ENCODE data around the gene MATK.
"Not testable (repeated sequence)": the region's sequence is repeated elsewhere in the genome, so short reads cannot be mapped to it uniquely, and the experiment has no call there.

MATK gene

GRCh38 chr19:3818918-3819317 lies 32.7 kb upstream of the MATK start:
- no peak for TF ChIP-seq EZH2 (IDR thresholded peaks at IDR 0.05)
- TF ChIP-seq POLR2AphosphoS5 (IDR thresholded peaks at IDR 0.05; ENCODE audit: borderline replicate concordance, low read depth, low read length) = no peak
- TF ChIP-seq FOXP2 (optimal IDR thresholded peaks at IDR 0.05; ENCODE audit: control extremely low read depth, extremely low read length, insufficient read depth) = no peak
- Histone ChIP-seq H3K4me3 (no peak overlapping the region), H3K9me3 (ENCODE audit: low read depth, low read length) (no peaks in the 10 kb centered on the region), H3K36me3 (ENCODE audit: insufficient read depth, low read length) (no peaks in the 10 kb centered on the region), H3K27ac (no peak overlapping the region), H3K9ac (ENCODE audit: insufficient read length) (no peak overlapping the region)
- no peak for DNase-seq (ENCODE audit: low read depth, low spot score)

GRCh38 chr19:3818466-3818865 lies 32.3 kb upstream of the MATK start:
- no peaks in the 10 kb centered on the region for H3K36me3 ChIP-seq (ENCODE audit: insufficient read depth, low read length)
- H3K9me3 ChIP-seq (ENCODE audit: low read depth, low read length) = no peaks in the 10 kb centered on the region
- no peak for TF ChIP-seq FOXP2 (optimal IDR thresholded peaks at IDR 0.05; ENCODE audit: control extremely low read depth, extremely low read length, insufficient read depth)
- no peak for TF ChIP-seq EZH2 (IDR thresholded peaks at IDR 0.05)
- no peak for TF ChIP-seq POLR2AphosphoS5 (IDR thresholded peaks at IDR 0.05; ENCODE audit: borderline replicate concordance, low read depth, low read length)
- H3K4me3 ChIP-seq = no peak overlapping the region
- no peak overlapping the region for H3K27ac ChIP-seq
- DNase-seq (ENCODE audit: low read depth, low spot score) = no peak
- H3K9ac ChIP-seq (ENCODE audit: insufficient read length) = no peak overlapping the region

- H3K36me3 ChIP-seq (ENCODE audit: insufficient read depth, low read length) = no peaks in the 10 kb centered on the region
- H3K9ac ChIP-seq (ENCODE audit: insufficient read length) = no peak overlapping the region
Observed at GRCh38 chr19:3817761-3818160, 31.6 kb upstream of the MATK start.

GRCh38 chr19:3816566-3817218 lies 30.5 kb upstream of the MATK start:
- Histone ChIP-seq H3K4me3 (no peak overlapping the region), H3K9me3 (ENCODE audit: low read depth, low read length) (no peaks in the 10 kb centered on the region), H3K27ac (no peak overlapping the region), H3K36me3 (ENCODE audit: insufficient read depth, low read length) (no peaks in the 10 kb centered on the region), H3K9ac (ENCODE audit: insufficient read length) (no peak overlapping the region)
- TF ChIP-seq EZH2 (IDR thresholded peaks at IDR 0.05) (no peak), FOXP2 (optimal IDR thresholded peaks at IDR 0.05; ENCODE audit: control extremely low read depth, extremely low read length, insufficient read depth) (no peak), POLR2AphosphoS5 (IDR thresholded peaks at IDR 0.05; ENCODE audit: borderline replicate concordance, low read depth, low read length) (no peak)
- no peak for DNase-seq (ENCODE audit: low read depth, low spot score)

More at GRCh38 chr19:3817761-3818160, 31.6 kb upstream of the MATK start:
- TF ChIP-seq EZH2 (IDR thresholded peaks at IDR 0.05) = no peak
- no peak for TF ChIP-seq FOXP2 (optimal IDR thresholded peaks at IDR 0.05; ENCODE audit: control extremely low read depth, extremely low read length, insufficient read depth)
- no peak for TF ChIP-seq POLR2AphosphoS5 (IDR thresholded peaks at IDR 0.05; ENCODE audit: borderline replicate concordance, low read depth, low read length)
- H3K4me3 ChIP-seq = no peak overlapping the region
- no peak overlapping the region for H3K27ac ChIP-seq
- no peaks in the 10 kb centered on the region for H3K9me3 ChIP-seq (ENCODE audit: low read depth, low read length)
- DNase-seq (ENCODE audit: low read depth, low spot score) = no peak

- DNase-seq (ENCODE audit: low read depth, low spot score); H3K36me3 ChIP-seq (ENCODE audit: insufficient read depth, low read length); H3K9me3 ChIP-seq (ENCODE audit: low read depth, low read length); H3K4me3 ChIP-seq; H3K9ac ChIP-seq (ENCODE audit: insufficient read length); H3K27ac ChIP-seq: not testable (repeated sequence)
Observed at GRCh38 chr19:3816148-3816547, 30.0 kb upstream of the MATK start.

GRCh38 chr19:3814648-3815047 lies 28.5 kb upstream of the MATK start:
- no peak overlapping the region for H3K27ac ChIP-seq
- H3K9ac ChIP-seq (ENCODE audit: insufficient read length) = no peak overlapping the region
- no peak for DNase-seq (ENCODE audit: low read depth, low spot score)
- no peaks in the 10 kb centered on the region for H3K36me3 ChIP-seq (ENCODE audit: insufficient read depth, low read length)
- no peaks in the 10 kb centered on the region for H3K9me3 ChIP-seq (ENCODE audit: low read depth, low read length)
- TF ChIP-seq EZH2 (IDR thresholded peaks at IDR 0.05) (no peak), POLR2AphosphoS5 (IDR thresholded peaks at IDR 0.05; ENCODE audit: borderline replicate concordance, low read depth, low read length) (no peak), FOXP2 (optimal IDR thresholded peaks at IDR 0.05; ENCODE audit: control extremely low read depth, extremely low read length, insufficient read depth) (no peak)
- H3K4me3 ChIP-seq = no peak overlapping the region

GRCh38 chr19:3813473-3814392 lies 27.6 kb upstream of the MATK start:
- Histone ChIP-seq H3K27ac (no peak overlapping the region), H3K9me3 (ENCODE audit: low read depth, low read length) (no peaks in the 10 kb centered on the region), H3K36me3 (ENCODE audit: insufficient read depth, low read length) (no peaks in the 10 kb centered on the region), H3K4me3 (no peak overlapping the region), H3K9ac (ENCODE audit: insufficient read length) (no peak overlapping the region)
- no peak for DNase-seq (ENCODE audit: low read depth, low spot score)
- TF ChIP-seq POLR2AphosphoS5 (IDR thresholded peaks at IDR 0.05; ENCODE audit: borderline replicate concordance, low read depth, low read length) (no peak), EZH2 (IDR thresholded peaks at IDR 0.05) (no peak), FOXP2 (optimal IDR thresholded peaks at IDR 0.05; ENCODE audit: control extremely low read depth, extremely low read length, insufficient read depth) (no peak)

- TF ChIP-seq EZH2 (IDR thresholded peaks at IDR 0.05) = no peak
- TF ChIP-seq FOXP2 (optimal IDR thresholded peaks at IDR 0.05; ENCODE audit: control extremely low read depth, extremely low read length, insufficient read depth) = no peak
- no peak for TF ChIP-seq POLR2AphosphoS5 (IDR thresholded peaks at IDR 0.05; ENCODE audit: borderline replicate concordance, low read depth, low read length)
- no peak for DNase-seq (ENCODE audit: low read depth, low spot score)
Observed at GRCh38 chr19:3810708-3811355, 24.7 kb upstream of the MATK start.

More at GRCh38 chr19:3810708-3811355, 24.7 kb upstream of the MATK start:
- H3K9ac ChIP-seq (ENCODE audit: insufficient read length) = no peak overlapping the region
- H3K27ac ChIP-seq = no peak overlapping the region
- H3K36me3 ChIP-seq (ENCODE audit: insufficient read depth, low read length) = no peaks in the 10 kb centered on the region
- no peaks in the 10 kb centered on the region for H3K9me3 ChIP-seq (ENCODE audit: low read depth, low read length)
- H3K4me3 ChIP-seq = no peak overlapping the region
